ACC112 (cell line): ENCODE measurements around the gene AGAP1.
"Not testable (repeated sequence)": the region's sequence is repeated elsewhere in the genome, so short reads cannot be mapped to it uniquely, and the experiment has no call there.

Experiments
- H2AFZ ChIP-seq: fragments of 200-600 bp; sonication (generic); one replicate; pipeline ENCODE4 v1.6.0; 2017; ENCODE audit warnings: antibody characterized with exemption, low read length; ENCODE audit not compliant: unreplicated experiment
- H3K27ac ChIP-seq: fragments of 200-600 bp; sonication (generic); 2 replicates; pipeline ENCODE4 v1.5.1; 2014; ENCODE audit warnings: low read depth, mild to moderate bottlenecking, antibody characterized with exemption, low read length, moderate library complexity
- H3K27me3 ChIP-seq: fragments of 200-600 bp; sonication (generic); 2 replicates; pipeline ENCODE4 v1.6.1; 2014; ENCODE audit warnings: mild to moderate bottlenecking, antibody characterized with exemption, low read length, moderate library complexity, mixed read lengths; ENCODE audit not compliant: insufficient read depth
- H3K36me3 ChIP-seq: fragments of 200-600 bp; sonication (generic); 2 replicates; pipeline ENCODE4 v1.6.1; 2016; ENCODE audit warnings: mild to moderate bottlenecking, antibody characterized with exemption, low read length, moderate library complexity, mixed read lengths; ENCODE audit not compliant: insufficient read depth
- H3K4me1 ChIP-seq: fragments of 200-600 bp; sonication (generic); one replicate; pipeline ENCODE4 v1.6.1; 2016; ENCODE audit warnings: low read length, mixed read lengths; ENCODE audit not compliant: insufficient read depth, unreplicated experiment, control insufficient read depth
- H3K4me3 ChIP-seq: fragments of 200-600 bp; sonication (generic); 2 replicates; pipeline ENCODE4 v1.5.1; 2014; ENCODE audit warnings: mild to moderate bottlenecking, low read depth, low read length
- H3K79me2 ChIP-seq: fragments of 200-600 bp; sonication (generic); one replicate; pipeline ENCODE4 v1.6.0; 2016; ENCODE audit warnings: low read length; ENCODE audit not compliant: control insufficient read depth, unreplicated experiment, insufficient read depth

Gene AGAP1

GRCh38 chr2:236090826-236091225, 597.0 kb downstream of the AGAP1 start:
- H3K4me1 ChIP-seq, H3K27ac ChIP-seq, H3K4me3 ChIP-seq, H3K27me3 ChIP-seq, H3K36me3 ChIP-seq, H3K79me2 ChIP-seq, H2AFZ ChIP-seq: not testable (repeated sequence)

GRCh38 chr2:236092714-236093113, 598.9 kb downstream of the AGAP1 start:
- H3K4me1 ChIP-seq = no peaks in the 10 kb centered on the region
- no peak overlapping the region for H2AFZ ChIP-seq

GRCh38 chr2:236093134-236093533, 599.3 kb downstream of the AGAP1 start:
- H2AFZ ChIP-seq = no peak overlapping the region
- H3K27me3 ChIP-seq = no peaks in the 10 kb centered on the region
- H3K36me3 ChIP-seq = no peaks in the 10 kb centered on the region
- no peaks in the 10 kb centered on the region for H3K4me1 ChIP-seq
- H3K79me2 ChIP-seq = no peaks in the 10 kb centered on the region
- no peak overlapping the region for H3K4me3 ChIP-seq
- H3K27ac ChIP-seq = no peak overlapping the region

More at GRCh38 chr2:236092714-236093113, 598.9 kb downstream of the AGAP1 start:
- no peaks in the 10 kb centered on the region for H3K36me3 ChIP-seq
- H3K79me2 ChIP-seq = no peaks in the 10 kb centered on the region
- H3K27me3 ChIP-seq = no peaks in the 10 kb centered on the region
- H3K4me3 ChIP-seq = no peak overlapping the region
- no peak overlapping the region for H3K27ac ChIP-seq

GRCh38 chr2:236095504-236095903, 601.7 kb downstream of the AGAP1 start:
- Histone ChIP-seq H3K4me1 (no peaks in the 10 kb centered on the region), H3K4me3 (no peak overlapping the region), H3K27me3 (no peaks in the 10 kb centered on the region), H3K36me3 (no peaks in the 10 kb centered on the region), H2AFZ (no peak overlapping the region), H3K79me2 (no peaks in the 10 kb centered on the region), H3K27ac (no peak overlapping the region)

GRCh38 chr2:236101311-236101950, 607.6 kb downstream of the AGAP1 start:
- Histone ChIP-seq H3K36me3 (no peaks in the 10 kb centered on the region), H3K79me2 (no peaks in the 10 kb centered on the region), H2AFZ (no peak overlapping the region), H3K4me3 (no peak overlapping the region), H3K4me1 (no peaks in the 10 kb centered on the region), H3K27ac (no peak overlapping the region), H3K27me3 (no peaks in the 10 kb centered on the region)

GRCh38 chr2:236102971-236103370, 609.1 kb downstream of the AGAP1 start:
- H3K36me3 ChIP-seq = no peaks in the 10 kb centered on the region
- no peaks in the 10 kb centered on the region for H3K4me1 ChIP-seq
- no peak overlapping the region for H2AFZ ChIP-seq
- H3K27ac ChIP-seq = no peak overlapping the region
- no peaks in the 10 kb centered on the region for H3K79me2 ChIP-seq
- no peaks in the 10 kb centered on the region for H3K27me3 ChIP-seq
- H3K4me3 ChIP-seq = no peak overlapping the region

- Histone ChIP-seq H3K27ac (no peak overlapping the region), H3K36me3 (no peaks in the 10 kb centered on the region), H3K27me3 (no peaks in the 10 kb centered on the region), H3K4me1 (no peaks in the 10 kb centered on the region), H3K79me2 (no peaks in the 10 kb centered on the region), H2AFZ (no peak overlapping the region), H3K4me3 (no peak overlapping the region)
Observed at GRCh38 chr2:236103981-236104380, 610.1 kb downstream of the AGAP1 start.

- Histone ChIP-seq H3K27ac (no peak overlapping the region), H3K79me2 (no peaks in the 10 kb centered on the region), H3K4me3 (no peak overlapping the region), H3K4me1 (no peaks in the 10 kb centered on the region), H3K27me3 (no peaks in the 10 kb centered on the region), H3K36me3 (no peaks in the 10 kb centered on the region), H2AFZ (no peak overlapping the region)
Observed at GRCh38 chr2:236105955-236106607, 612.2 kb downstream of the AGAP1 start.

- Histone ChIP-seq H2AFZ (no peak overlapping the region), H3K36me3 (no peaks in the 10 kb centered on the region), H3K4me1 (no peaks in the 10 kb centered on the region), H3K27me3 (no peaks in the 10 kb centered on the region), H3K79me2 (no peaks in the 10 kb centered on the region), H3K27ac (no peak overlapping the region), H3K4me3 (no peak overlapping the region)
Observed at GRCh38 chr2:236106761-236107160, 612.9 kb downstream of the AGAP1 start.

GRCh38 chr2:236107536-236107935, 613.7 kb downstream of the AGAP1 start:
- Histone ChIP-seq H3K4me1 (no peaks in the 10 kb centered on the region), H3K36me3 (no peaks in the 10 kb centered on the region), H3K27me3 (no peaks in the 10 kb centered on the region), H2AFZ (no peak overlapping the region), H3K27ac (no peak overlapping the region), H3K4me3 (no peak overlapping the region), H3K79me2 (no peaks in the 10 kb centered on the region)

GRCh38 chr2:236107942-236108625, 614.2 kb downstream of the AGAP1 start:
- no peaks in the 10 kb centered on the region for H3K4me1 ChIP-seq
- no peak overlapping the region for H3K4me3 ChIP-seq
- no peaks in the 10 kb centered on the region for H3K79me2 ChIP-seq
- H2AFZ ChIP-seq = no peak overlapping the region
- no peak overlapping the region for H3K27ac ChIP-seq
- no peaks in the 10 kb centered on the region for H3K27me3 ChIP-seq
- no peaks in the 10 kb centered on the region for H3K36me3 ChIP-seq
